Loucy (cell line): ENCODE results near the gene CCL28.

Source experiments
- CTCF ChIP-seq: fragments of 200-600 bp; sonication (generic); conservative IDR thresholded peaks from 2 replicates; pipeline ENCODE4 v1.5.1; 2014; ENCODE audit warnings: mild to moderate bottlenecking, antibody characterized with exemption, low read length
- EZH2phosphoT487 ChIP-seq: fragments of 200-600 bp; IDR thresholded peaks from 2 replicates; pipeline ENCODE4 v1.6.1; 2018; ENCODE audit warnings: antibody characterized with exemption, mild to moderate bottlenecking, moderate library complexity, borderline replicate concordance

DNA sequence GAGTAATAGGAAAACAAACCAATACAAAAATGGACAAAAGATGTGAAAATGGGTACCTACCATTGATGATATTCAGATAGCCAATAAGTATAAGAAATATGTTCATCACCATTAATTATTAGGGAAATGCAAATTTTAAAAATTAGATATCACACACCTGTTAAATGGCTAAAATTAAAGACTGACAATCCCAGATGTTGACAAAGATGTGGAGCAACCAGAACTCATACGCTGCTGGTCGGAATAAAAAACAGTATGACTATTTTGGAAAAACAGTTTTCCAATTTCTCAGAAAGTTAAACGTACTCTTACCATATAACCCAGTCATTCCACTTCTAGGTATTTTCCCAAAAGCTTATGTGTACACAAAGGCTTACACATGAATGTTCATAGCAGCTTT lies 44.4 kb upstream of the CCL28 start:
- TF ChIP-seq CTCF, result no peak
- no peak for TF ChIP-seq EZH2phosphoT487
